Ishikawa (cell line): ENCODE measurements around the gene DIP2C.

ENCODE experiments used
- CEBPB ChIP-seq: IDR thresholded peaks from 2 replicates; pipeline ENCODE4 v1.6.1; 2012
- CREB1 ChIP-seq: IDR thresholded peaks from 2 replicates; pipeline ENCODE4 v1.6.1; 2012; ENCODE audit warnings: low read depth
- EGR1 ChIP-seq: IDR thresholded peaks from 2 replicates; pipeline ENCODE4 v1.6.1; 2012
- EP300 ChIP-seq: IDR thresholded peaks from 2 replicates; pipeline ENCODE4 v1.6.1; 2012; ENCODE audit warnings: borderline replicate concordance
- FOXM1 ChIP-seq: IDR thresholded peaks from 2 replicates; pipeline ENCODE4 v1.6.1; 2012; ENCODE audit warnings: low read depth, borderline replicate concordance
- NFIC ChIP-seq: IDR thresholded peaks from 2 replicates; pipeline ENCODE4 v1.6.1; 2012
- RAD21 ChIP-seq: IDR thresholded peaks from 2 replicates; pipeline ENCODE4 v1.6.1; 2012; ENCODE audit warnings: low read depth
- TAF1 ChIP-seq: IDR thresholded peaks from 2 replicates; pipeline ENCODE4 v1.6.1; 2012; ENCODE audit warnings: low read depth, mild to moderate bottlenecking
- TCF12 ChIP-seq: IDR thresholded peaks from 2 replicates; pipeline ENCODE4 v1.6.1; 2012; ENCODE audit warnings: low read depth
- TEAD4 ChIP-seq: IDR thresholded peaks from 2 replicates; pipeline ENCODE4 v1.6.1; 2012
- YY1 ChIP-seq: IDR thresholded peaks from 2 replicates; pipeline ENCODE4 v1.6.1; 2012; ENCODE audit warnings: low read depth
- ZBTB7A ChIP-seq: IDR thresholded peaks from 2 replicates; pipeline ENCODE4 v1.6.1; 2012; ENCODE audit warnings: low read depth
- TF ChIP-seq, protein P1 (sequence below): IDR thresholded peaks from 2 replicates; pipeline ENCODE4 v1.6.1; 2012
- TF ChIP-seq, protein P2 (sequence below): IDR thresholded peaks from 2 replicates; pipeline ENCODE4 v1.6.1; 2012; ENCODE audit warnings: low read depth, mild to moderate bottlenecking
- TF ChIP-seq, protein P3 (sequence below): IDR thresholded peaks from 2 replicates; pipeline ENCODE4 v1.6.1; 2012

Gene DIP2C

DNA sequence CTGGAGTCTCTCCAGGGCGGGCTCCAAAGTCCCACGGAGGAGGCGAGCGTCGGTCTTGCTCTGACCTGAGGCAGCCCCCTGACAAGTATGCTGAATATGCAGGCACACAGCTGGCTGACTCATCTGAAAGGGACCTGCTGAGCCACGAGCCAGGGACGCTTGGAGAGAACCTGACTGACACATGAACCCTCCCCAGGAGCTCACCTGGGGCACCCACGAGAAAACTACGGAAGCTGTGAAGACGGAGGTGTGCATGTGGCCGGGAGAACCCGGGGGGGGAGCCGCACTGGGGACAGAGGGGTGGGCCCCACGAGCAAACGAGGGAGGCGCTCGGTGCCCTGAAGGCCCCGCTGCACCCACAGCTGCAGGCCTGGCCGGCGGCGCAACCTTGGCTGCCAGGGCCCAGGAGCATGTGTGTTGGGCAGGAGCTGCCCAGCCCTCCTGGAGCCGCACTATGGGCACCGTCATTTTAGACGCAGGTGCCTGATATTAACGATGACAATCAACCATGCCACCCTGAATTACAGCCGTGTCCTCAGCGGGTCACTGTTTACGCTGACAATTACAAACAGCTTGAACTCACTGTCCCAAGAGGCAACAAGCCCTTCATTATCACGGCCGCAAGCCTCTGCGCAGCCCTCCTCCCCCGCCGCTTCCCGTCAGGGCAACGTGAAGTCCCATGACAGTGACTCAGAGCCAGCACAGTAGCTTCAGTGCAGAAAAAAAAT lies 64.7 kb downstream of the DIP2C start:
- TF ChIP-seq NFIC = no peak
- peak; percentile 83 for TF ChIP-seq TEAD4
- TF ChIP-seq, protein P1, sequence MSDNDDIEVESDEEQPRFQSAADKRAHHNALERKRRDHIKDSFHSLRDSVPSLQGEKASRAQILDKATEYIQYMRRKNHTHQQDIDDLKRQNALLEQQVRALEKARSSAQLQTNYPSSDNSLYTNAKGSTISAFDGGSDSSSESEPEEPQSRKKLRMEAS = peak; percentile 81
- TF ChIP-seq ZBTB7A = 0 out of 2 replicates have a peak, but pooled peaks have one; percentile 53

DNA sequence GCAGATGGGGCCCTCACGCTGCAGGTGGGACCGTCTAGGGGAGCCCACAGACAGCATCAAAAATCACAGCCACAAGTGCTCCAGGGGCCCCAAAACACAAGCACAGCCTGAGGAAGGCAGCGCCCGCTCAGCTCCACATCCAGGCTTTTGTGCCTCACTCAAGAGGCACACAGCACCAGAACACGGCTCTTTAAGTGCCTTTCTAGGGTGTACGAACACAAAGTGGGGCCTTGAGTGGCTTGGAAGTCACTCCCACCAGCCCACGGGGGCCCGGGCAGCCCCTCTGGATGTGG lies 65.2 kb downstream of the DIP2C start:
- TF ChIP-seq, protein P2, sequence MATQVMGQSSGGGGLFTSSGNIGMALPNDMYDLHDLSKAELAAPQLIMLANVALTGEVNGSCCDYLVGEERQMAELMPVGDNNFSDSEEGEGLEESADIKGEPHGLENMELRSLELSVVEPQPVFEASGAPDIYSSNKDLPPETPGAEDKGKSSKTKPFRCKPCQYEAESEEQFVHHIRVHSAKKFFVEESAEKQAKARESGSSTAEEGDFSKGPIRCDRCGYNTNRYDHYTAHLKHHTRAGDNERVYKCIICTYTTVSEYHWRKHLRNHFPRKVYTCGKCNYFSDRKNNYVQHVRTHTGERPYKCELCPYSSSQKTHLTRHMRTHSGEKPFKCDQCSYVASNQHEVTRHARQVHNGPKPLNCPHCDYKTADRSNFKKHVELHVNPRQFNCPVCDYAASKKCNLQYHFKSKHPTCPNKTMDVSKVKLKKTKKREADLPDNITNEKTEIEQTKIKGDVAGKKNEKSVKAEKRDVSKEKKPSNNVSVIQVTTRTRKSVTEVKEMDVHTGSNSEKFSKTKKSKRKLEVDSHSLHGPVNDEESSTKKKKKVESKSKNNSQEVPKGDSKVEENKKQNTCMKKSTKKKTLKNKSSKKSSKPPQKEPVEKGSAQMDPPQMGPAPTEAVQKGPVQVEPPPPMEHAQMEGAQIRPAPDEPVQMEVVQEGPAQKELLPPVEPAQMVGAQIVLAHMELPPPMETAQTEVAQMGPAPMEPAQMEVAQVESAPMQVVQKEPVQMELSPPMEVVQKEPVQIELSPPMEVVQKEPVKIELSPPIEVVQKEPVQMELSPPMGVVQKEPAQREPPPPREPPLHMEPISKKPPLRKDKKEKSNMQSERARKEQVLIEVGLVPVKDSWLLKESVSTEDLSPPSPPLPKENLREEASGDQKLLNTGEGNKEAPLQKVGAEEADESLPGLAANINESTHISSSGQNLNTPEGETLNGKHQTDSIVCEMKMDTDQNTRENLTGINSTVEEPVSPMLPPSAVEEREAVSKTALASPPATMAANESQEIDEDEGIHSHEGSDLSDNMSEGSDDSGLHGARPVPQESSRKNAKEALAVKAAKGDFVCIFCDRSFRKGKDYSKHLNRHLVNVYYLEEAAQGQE = no peak
- no peak for TF ChIP-seq NFIC
- TF ChIP-seq RAD21 = no peak
- TF ChIP-seq TCF12 = no peak
- TF ChIP-seq, protein P1 = no peak
- no peak for TF ChIP-seq EGR1
- no peak for TF ChIP-seq ZBTB7A
- TF ChIP-seq EP300 = no peak
- TF ChIP-seq, protein P3, sequence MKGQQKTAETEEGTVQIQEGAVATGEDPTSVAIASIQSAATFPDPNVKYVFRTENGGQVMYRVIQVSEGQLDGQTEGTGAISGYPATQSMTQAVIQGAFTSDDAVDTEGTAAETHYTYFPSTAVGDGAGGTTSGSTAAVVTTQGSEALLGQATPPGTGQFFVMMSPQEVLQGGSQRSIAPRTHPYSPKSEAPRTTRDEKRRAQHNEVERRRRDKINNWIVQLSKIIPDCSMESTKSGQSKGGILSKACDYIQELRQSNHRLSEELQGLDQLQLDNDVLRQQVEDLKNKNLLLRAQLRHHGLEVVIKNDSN = no peak
- no peak for TF ChIP-seq FOXM1
- TF ChIP-seq CREB1 = no peak
- no peak for TF ChIP-seq TEAD4
- TF ChIP-seq TAF1 = no peak
- no peak for TF ChIP-seq YY1
- TF ChIP-seq CEBPB = no peak

DNA sequence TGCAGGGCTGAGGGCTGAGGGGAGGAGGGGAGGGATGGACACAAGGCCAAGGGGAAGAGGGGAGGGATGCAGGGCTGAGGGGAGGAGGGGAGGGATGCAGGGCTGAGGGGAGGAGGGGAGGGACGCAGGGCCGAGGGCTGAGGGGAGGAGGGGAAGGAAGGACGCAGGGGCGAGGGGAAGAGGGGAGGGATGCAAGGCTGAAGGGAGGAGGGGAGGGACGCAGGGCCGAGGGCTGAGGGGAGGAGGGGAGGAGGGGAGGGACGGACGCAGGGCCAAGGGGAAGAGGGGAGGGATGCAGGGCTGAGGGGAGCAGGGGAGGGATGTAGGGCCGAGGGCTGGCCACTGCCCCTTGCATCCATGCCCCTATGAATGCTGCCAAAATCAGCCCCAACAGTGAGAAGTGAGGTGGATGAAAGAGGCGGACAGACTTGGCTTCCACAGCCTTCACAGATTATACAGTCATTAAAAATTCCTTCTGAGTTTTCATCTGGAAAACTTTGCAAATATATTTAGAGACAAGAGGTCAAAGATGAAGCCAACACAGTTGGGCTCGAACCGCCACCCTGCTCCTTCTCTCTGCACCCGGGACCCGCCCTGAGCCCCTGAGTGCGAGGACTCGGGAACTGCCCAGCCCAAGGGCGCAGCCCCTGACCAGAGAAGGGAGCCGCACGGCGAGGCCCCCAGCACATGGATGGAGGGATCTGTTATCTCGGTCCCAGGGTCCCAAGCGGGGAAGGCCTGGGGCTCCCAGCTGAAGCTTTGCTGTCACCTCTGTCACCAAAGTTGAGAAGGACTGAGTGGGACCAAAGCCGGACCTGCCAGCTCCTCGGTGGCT lies 65.8 kb downstream of the DIP2C start:
- no peak for TF ChIP-seq TEAD4
- TF ChIP-seq, protein P3 = no peak
- no peak for TF ChIP-seq EP300

DNA sequence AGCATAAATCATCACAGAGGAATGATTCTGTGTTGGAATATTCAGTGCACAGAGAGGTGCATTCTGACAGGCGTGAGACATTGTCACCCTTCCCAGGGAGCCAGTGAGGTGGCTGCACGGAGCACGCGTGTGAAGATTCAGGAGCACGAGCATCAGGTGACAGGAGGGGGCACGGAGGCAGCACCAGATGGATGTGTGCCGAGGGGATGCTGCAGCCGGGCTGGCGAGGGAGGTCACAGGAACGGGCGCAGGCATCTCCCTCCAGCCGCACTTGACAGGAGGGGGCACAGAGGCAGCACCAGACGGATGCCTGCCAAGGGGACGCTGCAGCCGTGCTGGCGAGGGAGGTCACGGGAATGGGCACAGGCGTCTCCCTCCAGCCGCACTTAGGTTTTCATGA lies 66.5 kb downstream of the DIP2C start:
- TF ChIP-seq YY1 (no peak), FOXM1 (no peak), NFIC (no peak), ZBTB7A (no peak), TCF12 (no peak), CREB1 (no peak), RAD21 (no peak), TEAD4 (no peak), EGR1 (no peak), CEBPB (no peak), TAF1 (no peak), EP300 (no peak)
- TF ChIP-seq, protein P1 = no peak
- TF ChIP-seq, protein P3 = no peak
- TF ChIP-seq, protein P2 = no peak
